ENCODE results near the gene MORN1.

The MORN1 gene

GRCh38 chr1:2274231-2274928, 117.0 kb downstream of the MORN1 start:
- no peak for DNase-seq (ENCODE audit: low spot score)

GRCh38 chr1:2273401-2274090, 117.8 kb downstream of the MORN1 start:
- DNase-seq (ENCODE audit: low spot score): no peak

- DNase-seq (ENCODE audit: low spot score): no peak
Measured at GRCh38 chr1:2272686-2273400, 118.5 kb downstream of the MORN1 start.

- DNase-seq (ENCODE audit: low spot score): no peak
Measured at GRCh38 chr1:2271841-2272655, 119.3 kb downstream of the MORN1 start.

All from Ammon's horn (tissue), 1 donor.